HepG2 (cell line): Measurements from ENCODE around the gene MUC6.

ENCODE experiments used
- ATF6 ChIP-seq: sonication (generic); formaldehyde crosslinking; conservative IDR thresholded peaks from 2 replicates; pipeline ENCODE4 v1.4.0; 2020; ENCODE audit warnings: missing genetic modification reagents
- ELK4 ChIP-seq: sonication (generic); formaldehyde crosslinking; IDR thresholded peaks from 2 replicates; pipeline ENCODE4 v1.9.0; 2021; ENCODE audit warnings: missing genetic modification reagents, borderline replicate concordance
- FOXK1 ChIP-seq: sonication (generic); formaldehyde crosslinking; IDR thresholded peaks from 2 replicates; pipeline ENCODE4 v1.4.0; 2020; ENCODE audit warnings: low read depth, missing genetic modification reagents, borderline replicate concordance
- GLI4 ChIP-seq: sonication (generic); formaldehyde crosslinking; IDR thresholded peaks from 2 replicates; pipeline ENCODE4 v1.5.1; 2020; ENCODE audit warnings: missing genetic modification reagents, mild to moderate bottlenecking, moderate library complexity, borderline replicate concordance
- HINFP ChIP-seq: sonication (generic); formaldehyde crosslinking; IDR thresholded peaks from 2 replicates; pipeline ENCODE4 v1.4.0; 2020; ENCODE audit warnings: low read depth, mild to moderate bottlenecking, missing genetic modification reagents
- POLR2A ChIP-seq, 2 experiments: IDR thresholded peaks; 2 replicates each; pipeline ENCODE4 v1.6.1; 2011; ENCODE audit warnings: low read depth in 2 of 2, low read length in 2 of 2, mild to moderate bottlenecking in 1 of 2, moderate library complexity in 1 of 2; ENCODE audit not compliant: insufficient read depth in 1 of 2
- STAT5B ChIP-seq: sonication (generic); formaldehyde crosslinking; IDR thresholded peaks from 2 replicates; pipeline ENCODE4 v1.4.0; 2020; ENCODE audit warnings: missing genetic modification reagents
- SUZ12 ChIP-seq: fragments of 150-350 bp; IDR thresholded peaks from 2 replicates; pipeline ENCODE4 v1.6.1; 2014; ENCODE audit warnings: low read depth, low read length
- TCF7 ChIP-seq: sonication (generic); IDR thresholded peaks from 2 replicates; pipeline ENCODE4 v1.6.1; 2016; ENCODE audit warnings: antibody characterized with exemption, low read depth
- TSC22D2 ChIP-seq: sonication (generic); formaldehyde crosslinking; IDR thresholded peaks from 2 replicates; pipeline ENCODE4 v1.5.1; 2020; ENCODE audit warnings: missing genetic modification reagents, mild to moderate bottlenecking, borderline replicate concordance
- ZMYM3 ChIP-seq: sonication (generic); formaldehyde crosslinking; IDR thresholded peaks from 2 replicates; pipeline ENCODE4 v1.5.1; 2020; ENCODE audit warnings: mild to moderate bottlenecking, missing genetic modification reagents
- ZNF124 ChIP-seq: sonication (generic); formaldehyde crosslinking; IDR thresholded peaks from 2 replicates; pipeline ENCODE4 v1.4.0; 2020; ENCODE audit warnings: missing genetic modification reagents
- ZNF589 ChIP-seq: sonication (generic); formaldehyde crosslinking; conservative IDR thresholded peaks from 2 replicates; pipeline ENCODE4 v1.8.0; 2022; ENCODE audit warnings: mild to moderate bottlenecking, moderate library complexity, missing genetic modification reagents

GRCh38 chr11:1038921-1039320 lies 2.4 kb upstream of the MUC6 start:
- TF ChIP-seq TSC22D2 (CRISPR knock-in tag) (no peak), TCF7 (no peak), HINFP (CRISPR knock-in tag) (no peak), GLI4 (CRISPR knock-in tag) (no peak), ELK4 (CRISPR knock-in tag) (no peak), STAT5B (no peak), SUZ12 (no peak), ZMYM3 (CRISPR knock-in tag) (no peak), FOXK1 (CRISPR knock-in tag) (no peak), ATF6 (CRISPR knock-in tag) (no peak), POLR2A (IDR thresholded peaks at IDR 0.05; ENCODE audit: insufficient read depth in 1 of 2, low read depth in 2 of 2, low read length in 2 of 2) (no peak), ZNF589 (CRISPR knock-in tag) (no peak), ZNF124 (CRISPR knock-in tag) (no peak)
